C4-2B (cell line): ENCODE measurements around the gene MFNG.

Source experiments
- CTCF ChIP-seq: fragments of 450-650 bp; conservative IDR thresholded peaks from 2 replicates; pipeline ENCODE4 v1.5.1; 2017; ENCODE audit warnings: mild to moderate bottlenecking
- ZFX ChIP-seq: fragments of 450-650 bp; IDR thresholded peaks from 2 replicates; pipeline ENCODE4 v1.6.1; 2017

- TF ChIP-seq CTCF (no peak), ZFX (no peak)
These were observed 12.7 kb downstream of the MFNG start for GRCh38 chr22:37473437-37473946.
